HG03457 (cell line): ENCODE results near the gene MRTFB.
"Not testable (repeated sequence)": the region's sequence is repeated elsewhere in the genome, so short reads cannot be mapped to it uniquely, and the experiment has no call there.

Experiments used
- ATAC-seq: cut with Tn5 transposase; IDR thresholded peaks from one replicate; pipeline ENCODE4 v1.9.1; 2021; ENCODE audit warnings: moderate number of reproducible peaks; ENCODE audit not compliant: unreplicated experiment

The MRTFB gene

GRCh38 chr16:14070877-14071575 lies at the start of gene MRTFB:
Gene MRTFB (plus strand): TSS chr16:14071319. CDS start chr16:14140607, 69,288 bp downstream.
- peak; percentile 64 for ATAC-seq

- not testable (repeated sequence) for ATAC-seq
Measured at GRCh38 chr16:14023526-14023925, 47.6 kb upstream of the MRTFB start.

GRCh38 chr16:14024283-14024682 lies 46.8 kb upstream of the MRTFB start:
- ATAC-seq = no peak

- ATAC-seq = no peak
Measured at GRCh38 chr16:14026572-14027285, 44.4 kb upstream of the MRTFB start.

- no peak for ATAC-seq
Measured at GRCh38 chr16:14028202-14028601, 42.9 kb upstream of the MRTFB start.

- ATAC-seq = no peak
Measured at GRCh38 chr16:14029658-14030057, 41.5 kb upstream of the MRTFB start.

- ATAC-seq = no peak
Measured at GRCh38 chr16:14035092-14035491, 36.0 kb upstream of the MRTFB start.

- ATAC-seq = no peak
Measured at GRCh38 chr16:14036889-14037288, 34.2 kb upstream of the MRTFB start.

GRCh38 chr16:14037960-14038359 lies 33.2 kb upstream of the MRTFB start:
- no peak for ATAC-seq

- no peak for ATAC-seq
Measured at GRCh38 chr16:14041164-14041563, 30.0 kb upstream of the MRTFB start.

- no peak for ATAC-seq
Measured at GRCh38 chr16:14042706-14043105, 28.4 kb upstream of the MRTFB start.

- ATAC-seq = no peak
Measured at GRCh38 chr16:14043278-14043677, 27.8 kb upstream of the MRTFB start.

- no peak for ATAC-seq
Measured at GRCh38 chr16:14043793-14044192, 27.3 kb upstream of the MRTFB start.

- ATAC-seq = not testable (repeated sequence)
Measured at GRCh38 chr16:14047121-14047859, 23.8 kb upstream of the MRTFB start.

- no peak for ATAC-seq
Measured at GRCh38 chr16:14050291-14051027, 20.7 kb upstream of the MRTFB start.

- ATAC-seq = no peak
Measured at GRCh38 chr16:14051103-14051729, 19.9 kb upstream of the MRTFB start.

- ATAC-seq = no peak
Measured at GRCh38 chr16:14056970-14057369, 14.1 kb upstream of the MRTFB start.

- ATAC-seq = no peak
Measured at GRCh38 chr16:14057878-14058382, 13.2 kb upstream of the MRTFB start.

- no peak for ATAC-seq
Measured at GRCh38 chr16:14061732-14062259, 9.3 kb upstream of the MRTFB start.

- ATAC-seq = no peak
Measured at GRCh38 chr16:14062261-14062660, 8.9 kb upstream of the MRTFB start.
